Spleen (tissue), 11 donors: ENCODE results near the gene AIF1L. TPM values are rescaled to one million over a fixed set of nuclear protein-coding genes. Genes with fewer than 3 reads are reported as not detected.
"Not testable (repeated sequence)": the region's sequence is repeated elsewhere in the genome, so short reads cannot be mapped to it uniquely, and the experiment has no call there.

Source experiments
- DNase-seq: peaks from one replicate; pipeline ENCODE4 v3.0.0-alpha.2; 2020
- H3K27ac ChIP-seq, 8 donors: fragments of 200-600 bp; sonication (generic) in 7 of 8; 1 replicate in 4 of 8; 2 replicates in 4 of 8; pipeline versions ENCODE4 v1.5.0 to v1.8.0; 2016 to 2021; ENCODE audit warnings: inconsistent platforms in 4 of 8, mild to moderate bottlenecking in 4 of 8, moderate library complexity in 1 of 8
- H3K27me3 ChIP-seq, 7 donors: fragments of 200-600 bp; sonication (generic) in 6 of 7; replicated peaks in 1 of 7; 1 replicate in 4 of 7; 2 replicates in 3 of 7; pipeline versions ENCODE4 v1.5.0 to v1.8.0; 2016 to 2021; ENCODE audit warnings: inconsistent platforms in 3 of 7, mild to moderate bottlenecking in 1 of 7
- H3K36me3 ChIP-seq, 6 donors: fragments of 200-600 bp; sonication (generic) in 5 of 6; 1 replicate in 4 of 6; 2 replicates in 2 of 6; pipeline versions ENCODE4 v1.5.0 to v1.8.0; 2016 to 2021; ENCODE audit warnings: inconsistent platforms in 2 of 6
- H3K4me1 ChIP-seq, 6 donors: fragments of 200-600 bp; sonication (generic) in 5 of 6; 1 replicate in 3 of 6; 2 replicates in 3 of 6; pipeline versions ENCODE4 v1.5.0 to v1.8.0; 2016 to 2021; ENCODE audit warnings: inconsistent platforms in 3 of 6
- H3K4me3 ChIP-seq, 8 donors: fragments of 200-600 bp; sonication (generic) in 7 of 8; 1 replicate in 4 of 8; 2 replicates in 4 of 8; pipeline versions ENCODE4 v1.5.0 to v1.8.0; 2016 to 2021; ENCODE audit warnings: inconsistent platforms in 4 of 8, mild to moderate bottlenecking in 4 of 8, moderate library complexity in 2 of 8
- H3K9me3 ChIP-seq, 8 donors: fragments of 200-600 bp; sonication (generic) in 7 of 8; 1 replicate in 4 of 8; 2 replicates in 4 of 8; pipeline versions ENCODE4 v1.5.0 to v1.8.0; 2016 to 2021; ENCODE audit warnings: inconsistent platforms in 4 of 8
- CTCF ChIP-seq, 11 experiments: fragments of 200-600 bp in 7 of 11; fragments of 450-650 bp in 4 of 11; sonication (generic) in 4 of 11; IDR thresholded peaks in 8 of 11; conservative IDR thresholded peaks in 3 of 11; 1 replicate in 7 of 11; 2 replicates in 4 of 11; pipeline versions ENCODE4 v1.4.0 to v1.8.0; 2016 to 2021; ENCODE audit warnings: antibody characterized with exemption in 11 of 11, inconsistent platforms in 4 of 11, mild to moderate bottlenecking in 1 of 11
- POLR2A ChIP-seq, 3 donors: fragments of 450-650 bp; IDR thresholded peaks; one replicate each; pipeline ENCODE4 v1.5.1; 2017; ENCODE audit warnings: antibody characterized with exemption in 3 of 3, mild to moderate bottlenecking in 1 of 3
- POLR2AphosphoS5 ChIP-seq, 3 donors: sonication (generic); formaldehyde crosslinking; IDR thresholded peaks; one replicate each; pipeline ENCODE4 v1.5.1; 2017; ENCODE audit warnings: antibody characterized with exemption in 3 of 3
- WGBS, 5 donors: extraction: QIAGEN DNeasy Blood & Tissue Kit in 3 of 5; methylation state at CpG; one replicate each; pipeline versions ENCODE4 v1.1.5 to v1.1.7; 2013 to 2018; 5-methylcytosine and 5-hydroxymethylcytosine counted together
- intact Hi-C: fragments of 100-400 bp; cut with DNase I; formaldehyde crosslinking; loops from one replicate; pipeline ENCODE4 v1.15.0; 2023; ENCODE audit warnings: low total_unique reads
- polyA plus RNA-seq, 3 donors: library from polyadenylated mRNA; stranded (reverse); fragments of 200-250 nt; gene quantifications; one replicate each; pipeline ENCODE4 v1.2.1, GENCODE V29; 2013
- total RNA-seq, 7 donors: library from RNA; depleted of rRNA in 3 of 7; stranded (reverse); fragments of >200 nt in 3 of 7; fragmentation: NEBNext Ultra II Directional in 4 of 7; extraction: Animal tissue kit (Norgen Biotek cat#: 25700) in 4 of 7; gene quantifications; one replicate each; pipeline versions ENCODE4 v1.1.0 to v1.2.1, GENCODE V29; 2016 to 2021
- donor health status: healthy with polysubstance abuse.
- donor health status: DM: no; HTN: no; CAD: no; lungs with moderate emphysema.
- donor health status: DM: no; HTN: no; CAD: no.
- donor health status: Bipolar disorder and iron deficiency.
- donor health status: healthy.
- donor health status: DM: no; HTN: no; CAD: no.
- donor health status: DM: yes; HTN: yes; CAD: no.

AIF1L gene
- total and polyA plus RNA-seq, 10 donors: 47.4 to 596 (median 240) TPM

- Histone ChIP-seq H3K27me3 (peaks cover 4 to 50% (median 20%) of the 10 kb centered on the region in 7 donors), H3K4me1 (peaks cover 6 to 96% (median 61%) of the 10 kb centered on the region in 6 donors), H3K4me3 (peak overlapping the region; percentile 31 to 77 (median 60)), H3K9me3 (no peaks in the 10 kb centered on the region), H3K27ac (peak overlapping the region in 7 of 8 donors; percentile 51 to 90 (median 85)), H3K36me3 (peaks cover 0 to 16% (median 0%) of the 10 kb centered on the region in 6 donors)
- no peak for DNase-seq
- 62 to 77% (median 65%) methylated on average over 7 to 13 of the region's 13 CpGs for WGBS, 5 donors
- TF ChIP-seq CTCF (IDR thresholded peaks at IDR 0.05 in 8 of 11, conservative IDR thresholded peaks at IDR 0.05 in 3 of 11): no peak
- TF ChIP-seq POLR2AphosphoS5 (IDR thresholded peaks at IDR 0.05): peak in 1 of 3 donors; percentile 29
- intact Hi-C loops: no loop called here
These were observed 2.2 kb downstream of the AIF1L start for GRCh38 chr9:131098391-131099101.

- no peak for TF ChIP-seq CTCF (IDR thresholded peaks at IDR 0.05 in 8 of 11, conservative IDR thresholded peaks at IDR 0.05 in 3 of 11)
- TF ChIP-seq POLR2A (IDR thresholded peaks at IDR 0.05): no peak
- peaks cover 4 to 45% (median 20%) of the 10 kb centered on the region in 7 donors for H3K27me3 ChIP-seq
- DNase-seq: no peak
- peak overlapping the region in 7 of 8 donors; percentile 55 to 90 (median 85) for H3K27ac ChIP-seq
- peaks cover 0 to 16% (median 0%) of the 10 kb centered on the region in 6 donors for H3K36me3 ChIP-seq
- H3K4me1 ChIP-seq: peaks cover 6 to 100% (median 63%) of the 10 kb centered on the region in 6 donors
- H3K9me3 ChIP-seq: no peaks in the 10 kb centered on the region
- 46 to 81% (median 71%) methylated on average over 5 to 8 of the region's 8 CpGs for WGBS, 5 donors
- H3K4me3 ChIP-seq: peak overlapping the region in 7 of 8 donors; percentile 29 to 77 (median 64)
- intact Hi-C loops: no loop called here
These were observed 2.8 kb downstream of the AIF1L start for GRCh38 chr9:131099102-131099606.

- WGBS, 5 donors: 81 to 89% (median 83%) methylated on average over 8 of the region's 8 CpGs
- Histone ChIP-seq H3K27ac (peak overlapping the region; percentile 31 to 90 (median 85)), H3K27me3 (peaks cover 4 to 38% (median 20%) of the 10 kb centered on the region in 7 donors), H3K36me3 (peaks cover 0 to 16% (median 0%) of the 10 kb centered on the region in 6 donors), H3K4me1 (peaks cover 6 to 100% (median 64%) of the 10 kb centered on the region in 6 donors), H3K4me3 (peak overlapping the region in 4 of 8 donors; percentile 55 to 77 (median 71))
- intact Hi-C loops, H3K9me3 ChIP-seq, DNase-seq: not testable (repeated sequence)
These were observed 3.5 kb downstream of the AIF1L start for GRCh38 chr9:131099845-131100244.

- Histone ChIP-seq H3K27ac (peak overlapping the region; percentile 31 to 90 (median 85)), H3K27me3 (peaks cover 4 to 32% (median 16%) of the 10 kb centered on the region in 7 donors), H3K4me3 (peak overlapping the region in 4 of 8 donors; percentile 55 to 77 (median 71)), H3K9me3 (no peaks in the 10 kb centered on the region), H3K4me1 (peaks cover 6 to 100% (median 64%) of the 10 kb centered on the region in 6 donors), H3K36me3 (peaks cover 0 to 16% (median 0%) of the 10 kb centered on the region in 6 donors)
- no peak for TF ChIP-seq POLR2A (IDR thresholded peaks at IDR 0.05)
- TF ChIP-seq POLR2AphosphoS5 (IDR thresholded peaks at IDR 0.05): peak; percentile 49 to 51 (median 51)
- 66 to 77% (median 76%) methylated on average over 9 of the region's 9 CpGs for WGBS, 5 donors
- intact Hi-C loops: no loop called here
- DNase-seq: no peak
These were observed 4.1 kb downstream of the AIF1L start for GRCh38 chr9:131100445-131100844.
